GM19238 (cell line): Measurements from ENCODE around the gene AJAP1.
"Not testable (repeated sequence)": the region's sequence is repeated elsewhere in the genome, so short reads cannot be mapped to it uniquely, and the experiment has no call there.

ENCODE experiments used
- DNase-seq: peaks from one replicate; pipeline ENCODE4 v3.0.0; 2011; ENCODE audit warnings: low spot score; ENCODE audit not compliant: insufficient read length

Gene AJAP1

DNA sequence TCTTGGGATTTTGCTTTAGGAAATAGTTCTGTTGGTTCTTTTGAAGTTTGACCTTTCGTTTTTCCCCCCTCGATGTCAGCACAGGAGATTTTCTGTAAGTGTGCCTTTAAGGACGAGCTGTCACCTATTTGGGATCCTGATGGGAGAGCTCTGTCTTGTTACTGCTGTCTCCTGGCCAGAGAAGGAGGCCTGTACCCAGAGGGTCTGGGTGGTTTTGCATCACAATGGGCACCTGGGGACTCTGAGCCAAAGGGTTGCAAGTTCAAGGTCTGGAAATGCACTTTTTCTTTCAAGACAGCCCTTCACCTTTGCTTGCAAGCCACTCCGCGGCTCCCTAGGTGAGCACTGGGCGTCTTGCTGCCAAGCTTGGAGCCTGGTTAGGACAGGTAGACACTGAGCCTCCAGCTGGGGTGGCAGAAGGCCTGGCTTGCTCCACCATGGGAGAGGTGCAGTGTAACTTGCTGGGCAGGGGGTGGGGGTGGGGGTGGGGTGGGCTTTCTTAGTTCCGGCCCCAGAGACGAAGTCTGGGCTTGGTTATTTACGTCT lies 2.9 kb downstream of the AJAP1 start:
- no peak for DNase-seq

DNA sequence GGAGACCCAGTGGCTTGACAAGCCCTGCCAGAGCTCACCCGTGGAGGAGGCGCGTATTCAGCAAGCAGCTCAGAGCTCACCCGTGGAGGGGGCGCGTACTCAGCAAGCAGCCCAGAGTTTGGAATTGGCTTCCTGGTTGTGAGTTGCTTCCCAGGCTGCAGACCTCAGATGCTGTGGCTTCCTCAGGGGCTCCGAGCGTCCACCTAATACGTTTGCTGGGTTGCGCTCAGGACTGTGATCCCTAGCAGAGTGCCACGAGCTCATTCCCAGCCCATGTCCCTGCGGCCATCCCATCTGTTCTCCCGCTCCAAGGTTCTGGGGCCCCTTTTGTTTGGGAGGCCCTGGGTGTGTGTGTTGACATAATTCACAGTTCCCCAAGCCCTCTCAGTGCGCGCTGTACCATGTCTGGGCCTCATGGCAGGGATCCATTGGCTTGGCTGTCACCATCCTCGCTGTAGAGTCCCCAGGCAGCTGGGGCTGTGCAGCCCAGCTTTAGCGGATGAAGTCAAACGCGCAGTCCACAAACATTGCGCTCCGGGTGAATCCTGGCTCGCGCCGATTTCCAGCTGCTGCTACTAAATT lies 3.6 kb downstream of the AJAP1 start:
- DNase-seq, result no peak

DNA sequence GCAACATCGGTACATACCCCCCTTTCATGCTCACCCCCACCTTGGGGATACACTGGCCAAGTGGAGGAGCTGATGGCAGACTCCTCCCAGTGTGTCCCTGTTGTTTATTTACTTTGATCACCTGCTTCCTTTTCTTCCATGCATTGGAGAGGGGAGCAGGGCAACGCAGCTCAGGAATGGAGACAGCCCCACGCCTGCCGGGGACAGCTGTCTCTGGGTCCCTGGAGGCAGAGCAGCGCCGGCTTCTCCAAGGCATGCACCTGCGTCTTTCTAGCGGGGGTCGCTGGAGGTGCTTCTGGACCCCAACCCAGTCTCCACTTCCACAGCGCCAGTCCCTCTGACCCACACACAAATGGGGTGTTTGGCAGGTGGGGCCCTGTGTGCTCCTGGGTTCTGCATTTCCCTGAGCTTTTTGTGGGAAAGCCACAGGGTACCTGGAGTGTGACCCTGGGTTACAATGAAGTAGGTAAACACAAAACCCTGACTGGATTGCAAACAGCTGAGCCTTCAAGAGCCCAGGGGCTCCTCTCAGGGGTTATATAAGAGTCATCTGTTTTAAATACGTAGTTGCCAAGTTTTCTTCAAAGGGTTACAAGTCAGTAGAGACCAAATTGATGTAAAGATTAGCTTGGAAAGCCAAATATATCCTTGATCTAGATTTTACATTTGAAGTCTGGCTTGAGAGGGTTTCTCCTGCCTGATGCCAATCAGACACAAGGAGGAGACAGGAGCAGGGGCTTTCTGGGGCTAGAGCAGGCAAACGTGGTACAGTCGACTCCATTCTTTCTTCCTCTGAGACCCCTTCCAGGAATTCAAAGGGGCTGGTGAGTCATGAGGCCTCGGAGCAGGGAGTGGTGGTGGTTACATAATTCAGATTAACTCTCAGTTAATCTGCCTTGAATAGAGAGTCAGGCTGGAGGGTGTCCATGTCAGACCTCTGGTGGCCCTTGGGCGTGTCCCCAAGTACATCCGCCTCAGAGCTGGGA lies 4.5 kb downstream of the AJAP1 start:
- DNase-seq, result no peak

DNA sequence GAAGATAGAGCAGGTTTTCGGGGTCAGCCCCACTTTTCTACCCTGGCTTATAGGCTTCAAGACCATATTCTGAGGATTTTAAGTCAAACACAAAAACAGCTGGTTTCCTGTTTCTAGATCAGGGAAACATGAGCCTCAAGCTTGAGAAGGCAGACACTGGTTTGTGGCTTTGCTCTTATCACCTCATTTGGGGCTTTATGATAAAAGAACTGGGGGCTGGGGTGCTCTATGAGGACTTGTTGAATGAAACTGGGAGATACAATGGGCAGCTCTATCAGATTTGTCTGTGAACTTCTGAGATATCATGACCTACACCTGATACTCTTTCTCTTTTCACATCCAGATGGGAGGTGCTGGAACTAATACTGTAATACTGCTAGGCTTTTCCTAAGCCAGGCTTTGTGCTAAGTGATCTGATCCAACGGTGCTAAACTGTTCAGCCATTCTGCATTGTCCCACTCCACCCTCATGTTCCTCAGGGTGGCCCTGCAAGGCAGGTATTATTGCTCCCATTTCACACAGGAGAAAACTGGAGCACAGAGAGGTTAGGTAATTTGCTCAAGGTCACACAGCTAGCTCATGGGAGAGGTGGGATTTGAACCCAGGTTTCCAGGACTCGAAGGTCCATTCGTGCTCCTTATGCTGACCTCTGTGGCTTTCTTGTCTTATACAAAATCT lies 6.6 kb downstream of the AJAP1 start:
- DNase-seq, result no peak

DNA sequence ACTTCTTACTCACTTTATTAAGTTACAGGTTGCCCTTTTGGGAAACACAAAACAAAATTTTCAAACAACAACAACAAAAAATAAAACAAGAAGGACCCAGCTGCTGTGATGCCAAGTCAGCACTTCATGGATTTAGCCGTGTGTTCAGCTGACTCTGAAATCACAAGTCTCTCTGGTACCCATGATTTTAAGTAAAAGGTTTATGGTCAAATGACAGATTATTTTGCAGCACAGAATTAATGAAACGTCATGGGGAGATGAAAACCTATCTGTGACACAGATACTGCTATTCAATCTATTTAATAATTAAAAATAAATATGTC lies 7.1 kb downstream of the AJAP1 start:
- no peak for DNase-seq

DNA sequence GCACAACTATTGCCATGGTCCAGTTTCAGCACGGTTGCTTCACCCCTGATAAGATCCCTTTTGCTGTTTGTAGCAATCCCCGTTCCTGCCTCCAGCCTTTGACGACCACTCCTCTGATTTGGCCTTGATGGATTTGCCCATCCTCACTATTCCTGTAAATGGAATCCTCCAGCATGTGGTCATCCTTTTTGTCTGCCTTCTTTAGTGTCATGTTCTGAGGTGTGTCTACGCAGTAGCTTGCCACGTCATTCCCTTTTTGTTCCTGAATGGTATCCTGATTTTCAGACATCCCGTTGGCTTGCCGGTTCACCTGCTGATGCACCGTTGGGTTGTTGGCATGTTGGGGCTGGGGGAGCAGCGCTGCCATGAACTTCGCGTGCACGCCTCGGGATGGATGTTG lies 7.8 kb downstream of the AJAP1 start:
- DNase-seq, result no peak

DNA sequence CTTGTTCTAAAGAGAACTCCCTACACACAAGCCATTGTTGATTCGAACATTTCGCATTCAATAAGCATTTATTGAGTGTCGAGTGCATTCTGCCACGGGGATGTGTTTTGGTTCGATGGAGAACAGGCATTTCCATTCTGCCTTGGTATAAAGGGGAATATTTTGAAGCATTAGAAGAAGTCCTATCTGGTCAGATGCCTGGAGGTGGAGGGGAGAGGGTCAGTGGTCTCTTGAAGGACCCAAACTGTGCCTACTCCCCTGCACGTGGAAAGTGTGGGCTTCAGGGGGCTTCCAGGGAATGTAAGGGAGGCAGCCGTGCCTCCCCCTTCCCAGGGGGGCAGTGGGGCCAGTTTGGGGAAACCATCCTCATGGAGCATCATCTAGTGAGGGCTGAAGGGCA lies 8.3 kb downstream of the AJAP1 start:
- DNase-seq, result no peak

DNA sequence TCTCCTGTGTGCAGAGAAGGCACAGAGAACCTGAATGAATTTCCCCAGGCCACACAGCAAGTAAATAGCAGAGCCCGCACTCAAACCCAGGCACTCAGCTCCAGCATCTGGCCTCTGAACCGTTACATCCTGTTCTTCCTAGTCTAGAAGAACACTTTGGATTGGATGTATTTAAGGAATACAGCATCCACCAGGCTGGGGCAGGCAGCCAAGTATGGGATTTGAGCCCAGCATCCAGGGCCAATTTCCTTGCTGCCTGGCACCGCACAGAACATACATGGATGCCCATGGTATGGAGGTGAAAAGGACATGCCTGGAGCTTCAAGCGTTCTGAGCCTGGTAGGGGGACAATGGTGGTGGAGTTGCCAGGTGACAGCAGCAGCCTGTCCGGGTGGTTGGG lies 9.7 kb downstream of the AJAP1 start:
- DNase-seq, result no peak

DNA sequence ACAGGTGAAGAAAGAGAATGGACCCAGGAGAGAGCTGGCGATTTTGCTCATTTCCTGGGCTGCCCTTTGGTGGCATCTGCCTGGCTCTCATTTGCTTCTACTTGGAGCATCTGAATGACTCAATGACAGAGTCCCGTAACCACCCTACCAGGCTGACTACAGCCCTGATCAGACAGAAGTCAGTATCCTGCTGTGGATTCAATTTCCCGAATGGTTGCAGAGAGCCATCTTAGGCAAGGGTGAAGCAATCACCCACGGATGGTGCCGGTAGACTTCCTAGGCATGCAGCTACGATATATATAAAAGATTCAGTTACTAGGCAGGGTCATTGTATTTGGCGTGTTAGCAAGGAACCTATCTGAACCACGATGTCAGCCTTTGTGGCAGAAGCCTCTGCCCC lies 10.2 kb downstream of the AJAP1 start:
- no peak for DNase-seq

DNA sequence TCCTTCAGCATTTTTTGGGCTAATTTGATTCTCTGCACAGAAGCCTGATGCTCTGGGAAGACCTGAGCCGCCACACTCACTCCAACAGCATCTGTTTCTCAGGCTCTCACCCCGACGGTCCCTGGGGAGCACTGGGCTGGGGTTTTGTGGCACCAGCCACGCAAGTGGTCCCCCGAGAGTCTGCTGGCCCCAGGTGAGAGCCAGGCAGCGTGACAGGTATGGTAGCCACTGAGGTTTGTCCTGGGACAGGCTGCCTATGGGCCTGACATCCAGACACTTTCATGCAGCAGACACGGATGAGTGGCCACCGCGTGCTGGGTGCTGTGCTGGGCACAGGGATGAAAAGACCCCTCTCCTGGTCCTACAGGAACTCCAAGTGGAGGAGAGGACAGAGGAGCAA lies 11.0 kb downstream of the AJAP1 start:
- no peak for DNase-seq

DNA sequence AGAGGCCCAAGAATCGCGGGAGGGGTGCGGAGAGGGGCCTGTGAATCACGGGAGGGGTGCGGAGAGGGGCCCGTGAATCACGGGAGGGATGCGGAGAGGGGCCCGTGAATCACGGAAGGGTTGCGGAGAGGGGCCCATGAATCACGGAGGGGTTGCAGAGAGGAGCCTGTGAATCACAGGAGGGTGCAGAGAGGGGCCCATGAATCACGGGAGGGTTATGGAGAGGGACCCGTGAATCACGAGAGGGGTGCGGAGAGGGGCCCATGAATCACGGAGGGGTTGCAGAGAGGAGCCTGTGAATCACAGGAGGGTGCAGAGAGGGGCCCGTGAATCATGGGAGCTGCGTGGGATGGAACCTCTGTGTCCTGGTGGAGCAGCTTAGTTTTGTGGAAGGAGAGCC lies 12.3 kb downstream of the AJAP1 start:
- DNase-seq, result not testable (repeated sequence)

DNA sequence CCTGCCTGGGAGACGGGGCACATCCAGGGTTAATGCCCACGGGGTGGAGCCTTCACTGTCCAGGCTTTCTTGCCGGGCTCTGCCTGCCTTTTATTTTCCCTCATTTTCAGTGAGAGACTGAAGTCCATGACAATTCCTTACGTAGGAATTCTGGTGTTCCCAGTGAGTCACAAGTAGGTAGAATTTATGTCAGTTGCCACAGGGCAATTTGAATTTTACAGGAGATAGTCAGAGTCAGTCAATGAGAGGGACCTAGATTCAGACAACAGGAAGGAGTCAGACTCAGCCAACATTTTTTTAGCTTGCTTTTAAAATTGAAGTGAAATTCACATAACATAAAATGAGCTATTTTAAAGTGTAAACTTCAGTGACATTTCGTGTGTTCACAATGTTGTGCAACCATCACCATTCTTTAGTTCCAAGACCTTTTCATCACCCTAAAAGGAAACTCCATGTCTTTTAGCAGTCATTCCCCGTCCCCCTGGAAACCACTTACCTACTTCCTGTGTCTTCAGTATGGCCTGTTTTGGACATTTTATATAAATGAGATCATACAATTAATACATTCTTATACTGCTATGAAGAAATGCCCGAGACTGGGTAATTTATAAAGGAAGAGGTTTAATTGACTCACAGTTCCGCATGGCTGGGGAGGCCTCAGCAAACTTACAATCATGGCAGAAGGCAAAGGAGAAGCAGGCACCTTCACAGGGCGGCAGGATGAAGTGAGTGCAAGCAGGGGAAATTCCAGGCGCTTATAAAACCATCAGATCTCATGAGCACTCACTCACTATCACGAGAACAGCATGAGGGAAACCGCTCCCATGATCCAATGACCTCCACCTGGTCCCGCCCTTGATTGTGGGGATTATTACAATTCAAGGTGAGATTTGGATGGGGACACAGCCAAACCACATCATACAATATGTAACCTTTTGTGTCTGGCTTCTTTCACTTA lies 14.6 kb downstream of the AJAP1 start:
- DNase-seq, result no peak

DNA sequence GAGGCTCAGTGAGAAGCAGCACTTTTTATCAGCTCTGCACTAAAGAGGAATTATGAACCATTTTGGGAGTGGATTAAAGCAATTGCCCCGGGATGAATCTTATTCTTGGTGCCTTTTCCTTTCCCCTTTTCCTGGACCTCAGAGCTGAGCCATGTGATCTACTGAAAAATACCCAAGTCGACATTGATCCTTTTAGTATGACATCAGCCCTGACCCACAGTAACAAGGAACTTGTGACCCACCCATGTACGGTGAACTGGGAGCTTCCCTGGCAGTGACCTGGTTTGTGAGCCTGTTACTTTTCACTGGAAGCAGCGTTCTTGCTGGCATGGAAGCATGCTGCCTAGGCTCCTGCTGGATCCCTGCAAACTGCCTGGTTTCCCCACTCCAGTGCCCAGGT lies 15.9 kb downstream of the AJAP1 start:
- DNase-seq, result no peak

DNA sequence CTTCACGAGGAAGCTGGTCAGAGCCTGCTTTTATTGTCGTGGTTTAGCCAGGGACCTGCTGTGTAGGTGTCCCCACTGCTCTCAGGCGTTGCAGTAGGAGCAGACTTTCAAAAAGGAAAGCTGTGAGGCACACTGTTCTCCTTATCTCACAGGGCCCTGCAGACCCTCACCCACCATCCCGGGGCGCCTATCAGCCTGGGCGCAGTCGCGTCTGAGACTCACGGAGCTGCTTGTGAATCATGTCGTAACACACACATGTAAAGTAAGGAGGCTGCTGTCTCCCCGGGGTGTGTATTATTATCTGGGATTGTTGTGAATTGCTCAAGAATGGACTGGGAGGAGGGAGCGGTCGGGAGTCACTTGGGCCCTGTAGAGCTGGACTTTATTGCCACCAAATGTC lies 17.4 kb downstream of the AJAP1 start:
- no peak for DNase-seq

DNA sequence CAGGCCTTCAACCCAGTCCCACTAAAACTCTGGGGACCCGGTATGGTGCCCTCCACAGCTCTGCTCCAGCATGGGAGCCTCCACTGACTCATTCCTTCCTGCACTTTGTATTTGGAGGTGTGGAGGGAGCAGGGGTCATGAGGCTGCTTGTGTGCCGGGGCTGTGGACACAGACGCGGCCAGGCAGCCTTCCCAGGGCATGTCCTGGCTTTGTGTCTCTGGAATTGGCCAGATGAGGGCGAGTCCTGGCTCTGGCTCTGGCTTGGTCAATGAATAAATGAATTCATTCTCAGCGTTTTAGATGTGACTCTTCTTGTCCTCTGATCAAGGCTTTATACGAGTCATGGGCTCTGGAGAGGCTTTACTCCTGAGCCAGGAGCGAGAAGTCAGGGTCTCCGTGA lies 19.1 kb downstream of the AJAP1 start:
- DNase-seq, result no peak

DNA sequence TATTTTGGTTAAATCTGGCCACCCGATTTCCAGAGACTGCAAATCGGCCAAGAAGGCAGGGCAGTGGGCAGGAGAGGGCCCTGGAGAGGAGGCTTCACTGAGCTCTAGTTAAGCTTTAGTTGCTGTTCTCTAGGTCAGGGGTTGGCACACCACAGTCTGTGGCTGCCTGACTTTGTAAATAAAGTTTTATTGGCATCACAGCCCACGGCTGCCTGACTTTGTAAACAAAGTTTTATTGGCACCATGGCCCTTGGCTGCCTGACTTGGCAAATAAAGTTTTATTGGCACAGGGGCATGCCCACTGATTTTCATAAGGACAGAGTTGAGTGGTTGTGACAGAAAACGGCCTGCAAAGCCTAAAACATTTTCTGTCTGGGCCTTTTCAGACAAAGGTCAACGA lies 19.7 kb downstream of the AJAP1 start:
- no peak for DNase-seq

DNA sequence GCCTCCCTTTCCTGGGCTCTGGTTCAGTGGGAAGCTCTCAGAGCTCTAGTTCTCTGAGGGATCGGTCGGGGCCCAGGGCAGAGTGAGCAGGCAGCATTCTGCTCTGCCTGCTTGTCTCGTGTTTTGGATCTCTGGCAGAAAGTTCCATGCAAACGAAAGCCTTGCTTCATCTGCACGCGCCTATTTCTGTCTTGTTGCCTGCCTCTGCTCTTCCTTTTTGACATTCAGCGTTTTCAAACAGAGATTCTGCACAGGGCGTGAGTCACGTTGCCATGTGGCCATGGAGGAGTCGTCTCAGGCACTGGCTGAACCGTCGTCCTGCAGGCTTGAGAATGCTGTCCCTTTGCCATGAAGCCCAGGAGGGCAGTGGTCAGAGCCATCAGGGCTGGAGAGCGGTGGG lies 20.3 kb downstream of the AJAP1 start:
- DNase-seq, result no peak

DNA sequence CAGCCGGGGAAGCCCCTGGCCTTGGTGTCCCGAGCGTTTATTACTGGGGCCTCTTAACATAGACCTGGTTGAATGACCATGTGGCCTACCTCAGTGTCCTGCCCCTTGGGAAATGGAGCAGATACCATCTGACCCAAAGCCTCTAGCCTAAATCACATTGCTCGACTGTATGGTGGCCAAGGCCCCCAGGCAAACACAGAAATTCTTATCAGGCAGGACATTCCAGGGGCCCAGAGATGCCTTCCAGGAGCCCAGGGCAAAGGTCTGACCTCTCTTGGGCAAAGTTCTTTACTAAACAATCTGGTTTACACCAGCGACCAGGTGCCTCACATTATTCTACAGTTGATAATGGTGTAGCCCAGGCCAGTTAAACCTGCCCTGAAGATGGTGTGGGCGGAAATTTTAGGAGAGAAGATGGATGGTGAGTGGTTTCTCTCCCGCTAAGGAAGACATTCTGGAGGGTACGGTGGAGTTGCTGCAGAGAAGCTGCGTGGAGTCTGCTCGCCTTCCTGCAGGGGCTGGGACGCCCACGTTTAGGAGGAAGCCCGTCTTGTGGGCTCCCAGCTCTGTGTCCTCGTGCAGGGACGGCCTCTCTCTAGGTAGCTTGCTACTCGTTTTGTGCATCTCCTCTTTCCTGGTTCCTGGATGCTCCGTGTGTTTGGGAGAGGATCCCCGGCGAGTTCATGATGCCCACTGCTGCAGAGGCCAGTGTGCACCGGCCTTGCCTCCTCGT lies 21.2 kb downstream of the AJAP1 start:
- no peak for DNase-seq

DNA sequence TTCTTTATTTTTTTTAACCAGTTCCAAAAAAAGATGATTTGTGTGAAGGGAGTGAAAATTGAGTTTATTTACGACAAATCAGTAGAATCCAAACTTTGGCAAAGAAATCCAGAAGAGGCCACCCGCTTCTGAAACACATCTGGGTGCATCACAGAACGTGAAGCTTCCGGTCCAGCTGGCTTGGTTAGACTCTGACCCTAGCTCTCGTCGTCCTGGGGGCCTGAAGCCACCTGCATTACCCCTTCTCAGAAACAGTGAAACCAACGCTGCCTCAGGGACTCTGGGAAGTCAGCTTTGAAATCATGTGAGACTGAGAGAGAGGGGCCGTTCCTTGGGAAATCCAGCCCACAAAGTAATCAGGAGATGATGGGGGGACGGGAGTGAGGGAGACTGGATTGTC lies 21.8 kb downstream of the AJAP1 start:
- no peak for DNase-seq

DNA sequence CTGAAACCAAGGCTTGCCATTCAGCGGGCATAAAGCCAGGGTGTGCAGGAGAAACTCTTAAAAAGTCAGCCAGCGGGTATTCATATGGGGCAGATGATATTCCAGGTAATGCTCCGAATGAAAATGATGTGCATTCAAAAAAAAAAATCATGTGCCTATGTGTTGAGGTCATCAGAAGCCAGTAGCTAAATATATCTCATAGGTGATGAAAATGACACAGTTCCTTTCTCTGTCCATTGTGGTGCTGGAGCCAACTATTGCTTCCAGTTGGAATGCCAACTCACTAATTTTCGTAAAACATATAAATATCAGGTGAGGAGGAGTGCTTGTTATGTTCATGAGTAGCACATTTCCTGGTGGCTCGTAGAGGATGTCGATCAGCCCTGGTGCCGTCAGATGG lies 23.2 kb downstream of the AJAP1 start:
- DNase-seq, result no peak
